Ectodermal cell (in vitro differentiated cells): ENCODE data around the gene MKI67.

ENCODE experiments used
- H3K27ac ChIP-seq: 2 replicates; pipeline ENCODE4 v1.7.0; 2013; ENCODE audit warnings: mild to moderate bottlenecking, low read depth, low read length; ENCODE audit not compliant: insufficient read depth, poor library complexity, severe bottlenecking
- H3K27me3 ChIP-seq: 2 replicates; pipeline ENCODE4 v1.7.0; 2013; ENCODE audit warnings: mild to moderate bottlenecking, low read length; ENCODE audit not compliant: insufficient read depth, control insufficient read depth, poor library complexity, severe bottlenecking
- H3K36me3 ChIP-seq: one replicate; pipeline ENCODE4 v1.7.0; 2013; ENCODE audit warnings: low read length; ENCODE audit not compliant: control insufficient read depth, insufficient read depth
- H3K4me1 ChIP-seq: one replicate; pipeline ENCODE4 v1.7.0; 2013; ENCODE audit warnings: low read length; ENCODE audit not compliant: control insufficient read depth, insufficient read depth
- H3K4me3 ChIP-seq: 2 replicates; pipeline ENCODE4 v1.7.0; 2013; ENCODE audit warnings: low read depth, low read length, control low read depth; ENCODE audit not compliant: insufficient read depth
- H3K9me3 ChIP-seq: 2 replicates; pipeline ENCODE4 v1.7.0; 2013; ENCODE audit warnings: mild to moderate bottlenecking, low read length, moderate library complexity; ENCODE audit not compliant: control insufficient read depth
- WGBS, 2 experiments: methylation state at CpG; one replicate each; pipeline ENCODE4 v1.1.7; 2013; ENCODE audit warnings: missing lambda C conversion rate in 2 of 2; 5-methylcytosine and 5-hydroxymethylcytosine counted together

Gene MKI67

GRCh38 chr10:128165536-128165935 lies 39.3 kb upstream of the MKI67 start:
- Histone ChIP-seq H3K4me1 (peaks cover 7% of the 10 kb centered on the region), H3K9me3 (no peaks in the 10 kb centered on the region), H3K27ac (no peak overlapping the region), H3K36me3 (no peaks in the 10 kb centered on the region), H3K4me3 (no peak overlapping the region), H3K27me3 (peaks cover 5% of the 10 kb centered on the region)
- 47 to 52% methylated on average over 6 of the region's 6 CpGs for WGBS, 2 experiments

- peaks cover 7% of the 10 kb centered on the region for H3K4me1 ChIP-seq
- no peaks in the 10 kb centered on the region for H3K9me3 ChIP-seq
- no peak overlapping the region for H3K4me3 ChIP-seq
- H3K36me3 ChIP-seq: no peaks in the 10 kb centered on the region
- H3K27ac ChIP-seq: no peak overlapping the region
- 93 to 97% methylated on average over 5 of the region's 5 CpGs for WGBS, 2 experiments
- peaks cover 5% of the 10 kb centered on the region for H3K27me3 ChIP-seq
Observed at GRCh38 chr10:128163701-128164100, 37.5 kb upstream of the MKI67 start.

GRCh38 chr10:128161031-128161430 lies 34.8 kb upstream of the MKI67 start:
- H3K4me1 ChIP-seq: peaks cover 7% of the 10 kb centered on the region
- WGBS, 2 experiments: 93% methylated on average over 7 of the region's 7 CpGs

GRCh38 chr10:128160297-128160711 lies 34.1 kb upstream of the MKI67 start:
- Histone ChIP-seq H3K27ac (no peak overlapping the region), H3K36me3 (no peaks in the 10 kb centered on the region), H3K4me3 (no peak overlapping the region), H3K27me3 (peaks cover 5% of the 10 kb centered on the region), H3K9me3 (no peaks in the 10 kb centered on the region), H3K4me1 (peaks cover 4% of the 10 kb centered on the region)
- 81 to 89% methylated on average over 6 of the region's 6 CpGs for WGBS, 2 experiments

More at GRCh38 chr10:128161031-128161430, 34.8 kb upstream of the MKI67 start:
- no peaks in the 10 kb centered on the region for H3K9me3 ChIP-seq
- peaks cover 5% of the 10 kb centered on the region for H3K27me3 ChIP-seq
- H3K36me3 ChIP-seq: no peaks in the 10 kb centered on the region
- H3K4me3 ChIP-seq: no peak overlapping the region
- no peak overlapping the region for H3K27ac ChIP-seq

- Histone ChIP-seq H3K27me3 (no peaks in the 10 kb centered on the region), H3K4me3 (no peak overlapping the region), H3K4me1 (no peaks in the 10 kb centered on the region), H3K27ac (no peak overlapping the region), H3K9me3 (no peaks in the 10 kb centered on the region), H3K36me3 (no peaks in the 10 kb centered on the region)
- WGBS, 2 experiments: 92 to 94% methylated on average over 8 of the region's 9 CpGs
Observed at GRCh38 chr10:128158021-128158795, 32.0 kb upstream of the MKI67 start.

GRCh38 chr10:128156999-128157755 lies 31.0 kb upstream of the MKI67 start:
- Histone ChIP-seq H3K27me3 (no peaks in the 10 kb centered on the region), H3K27ac (no peak overlapping the region), H3K9me3 (no peaks in the 10 kb centered on the region), H3K4me1 (no peaks in the 10 kb centered on the region), H3K4me3 (no peak overlapping the region), H3K36me3 (no peaks in the 10 kb centered on the region)
- WGBS, 2 experiments: 90% methylated on average over 9 of the region's 9 CpGs

- H3K36me3 ChIP-seq: no peaks in the 10 kb centered on the region
- no peak overlapping the region for H3K4me3 ChIP-seq
- WGBS, 2 experiments: 78 to 79% methylated on average over 13 of the region's 13 CpGs
- H3K27ac ChIP-seq: no peak overlapping the region
- no peaks in the 10 kb centered on the region for H3K4me1 ChIP-seq
- H3K9me3 ChIP-seq: no peaks in the 10 kb centered on the region
- peaks cover 13% of the 10 kb centered on the region for H3K27me3 ChIP-seq
Observed at GRCh38 chr10:128152741-128153580, 26.7 kb upstream of the MKI67 start.

- 90% methylated on average over 6 to 8 of the region's 8 CpGs for WGBS, 2 experiments
Observed at GRCh38 chr10:128151031-128151430, 24.8 kb upstream of the MKI67 start.

GRCh38 chr10:128150561-128150960 lies 24.3 kb upstream of the MKI67 start:
- no peak overlapping the region for H3K27ac ChIP-seq
- H3K4me1 ChIP-seq: no peaks in the 10 kb centered on the region
- peaks cover 13% of the 10 kb centered on the region for H3K27me3 ChIP-seq
- WGBS, 2 experiments: 81 to 82% methylated on average over 20 of the region's 20 CpGs
- no peaks in the 10 kb centered on the region for H3K9me3 ChIP-seq
- H3K36me3 ChIP-seq: no peaks in the 10 kb centered on the region
- H3K4me3 ChIP-seq: peak overlapping the region; percentile 31

More at GRCh38 chr10:128151031-128151430, 24.8 kb upstream of the MKI67 start:
- H3K4me1 ChIP-seq: no peaks in the 10 kb centered on the region
- no peaks in the 10 kb centered on the region for H3K9me3 ChIP-seq
- H3K27me3 ChIP-seq: peaks cover 13% of the 10 kb centered on the region
- no peak overlapping the region for H3K4me3 ChIP-seq
- no peak overlapping the region for H3K27ac ChIP-seq
- no peaks in the 10 kb centered on the region for H3K36me3 ChIP-seq
